ENCODE data around the gene PHLDA3. TPM values are rescaled to one million over a fixed set of nuclear protein-coding genes. Genes with fewer than 3 reads are reported as not detected.
A peak's percentile ranks its signal among the peaks of the same experiment; 100 is the strongest.

PHLDA3 gene
- total RNA-seq, 1 donor from 2014 or later: 1.9 TPM

DNA sequence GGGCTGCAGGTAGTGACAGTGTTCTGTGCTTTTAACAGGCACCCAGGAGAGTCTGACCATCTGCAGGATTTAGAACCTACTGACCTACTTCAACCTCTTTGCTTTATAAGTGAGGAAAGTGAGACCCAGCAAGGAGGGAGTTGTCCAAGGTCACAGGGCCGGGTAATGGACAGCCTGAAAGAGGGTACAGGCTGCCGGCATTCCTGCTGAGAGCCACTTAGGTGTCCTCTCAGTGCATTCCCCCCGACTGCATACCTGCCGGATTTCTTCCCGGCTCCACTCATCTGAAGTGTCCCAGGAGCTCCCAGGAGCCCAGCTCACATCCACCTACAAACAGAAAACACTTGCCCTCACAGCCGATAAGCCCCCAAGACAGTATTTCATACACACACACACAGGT, 13.9 kb downstream of the PHLDA3 start:
- Histone ChIP-seq H3K4me2 (no peak overlapping the region), H3K79me2 (ENCODE audit: low read depth) (no peaks in the 10 kb centered on the region), H3K4me3 (no peak overlapping the region), H3K27ac (no peak overlapping the region), H3K4me1 (peaks cover 21% of the 10 kb centered on the region), H4K20me1 (ENCODE audit: low read depth) (no peaks in the 10 kb centered on the region), H3K36me3 (no peaks in the 10 kb centered on the region), H3K27me3 (no peaks in the 10 kb centered on the region), H2AFZ (replicated peaks) (no peak overlapping the region), H3K9me3 (ENCODE audit: low read depth) (no peaks in the 10 kb centered on the region), H3F3A (ENCODE audit: low read depth) (peaks cover 3% of the 10 kb centered on the region), H3K9ac (no peak overlapping the region)
- Mint-ChIP-seq H3K27me3 (ENCODE audit: insufficient read depth, low read depth) (peaks cover 14% of the 10 kb centered on the region), H3K9me3 (no peaks in the 10 kb centered on the region), H3K36me3 (no peaks in the 10 kb centered on the region), H3K27ac (peak overlapping the region; percentile 57), H3K4me1 (peaks cover 39% of the 10 kb centered on the region), H3K4me3 (peak overlapping the region; percentile 33)
- no peak for DNase-seq (ENCODE audit: low spot score)
- no peak for TF ChIP-seq EZH2phosphoT487 (IDR thresholded peaks at IDR 0.05)
- no peak for TF ChIP-seq EZH2 (IDR thresholded peaks at IDR 0.05)
- TF ChIP-seq, protein P1, sequence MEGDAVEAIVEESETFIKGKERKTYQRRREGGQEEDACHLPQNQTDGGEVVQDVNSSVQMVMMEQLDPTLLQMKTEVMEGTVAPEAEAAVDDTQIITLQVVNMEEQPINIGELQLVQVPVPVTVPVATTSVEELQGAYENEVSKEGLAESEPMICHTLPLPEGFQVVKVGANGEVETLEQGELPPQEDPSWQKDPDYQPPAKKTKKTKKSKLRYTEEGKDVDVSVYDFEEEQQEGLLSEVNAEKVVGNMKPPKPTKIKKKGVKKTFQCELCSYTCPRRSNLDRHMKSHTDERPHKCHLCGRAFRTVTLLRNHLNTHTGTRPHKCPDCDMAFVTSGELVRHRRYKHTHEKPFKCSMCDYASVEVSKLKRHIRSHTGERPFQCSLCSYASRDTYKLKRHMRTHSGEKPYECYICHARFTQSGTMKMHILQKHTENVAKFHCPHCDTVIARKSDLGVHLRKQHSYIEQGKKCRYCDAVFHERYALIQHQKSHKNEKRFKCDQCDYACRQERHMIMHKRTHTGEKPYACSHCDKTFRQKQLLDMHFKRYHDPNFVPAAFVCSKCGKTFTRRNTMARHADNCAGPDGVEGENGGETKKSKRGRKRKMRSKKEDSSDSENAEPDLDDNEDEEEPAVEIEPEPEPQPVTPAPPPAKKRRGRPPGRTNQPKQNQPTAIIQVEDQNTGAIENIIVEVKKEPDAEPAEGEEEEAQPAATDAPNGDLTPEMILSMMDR (IDR thresholded peaks at IDR 0.05): no peak

DNA sequence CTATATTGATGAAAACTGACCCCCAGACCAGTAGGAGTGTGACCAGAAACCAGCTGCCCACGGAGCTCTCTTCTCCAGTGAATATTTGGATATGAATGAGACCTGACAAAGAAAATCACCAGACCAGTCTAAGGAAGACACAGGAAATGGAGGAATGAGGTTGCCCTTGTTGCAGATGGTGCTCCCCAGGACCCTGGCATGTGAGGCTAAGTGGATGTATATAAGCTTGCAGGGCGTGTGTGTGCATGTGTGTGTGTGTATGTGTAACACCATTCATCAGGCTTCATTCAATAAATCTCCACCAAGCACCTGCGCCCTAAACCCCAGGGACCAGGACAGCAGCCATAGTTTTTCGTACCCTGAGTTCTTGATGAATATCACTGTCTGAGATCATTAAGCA, 14.4 kb downstream of the PHLDA3 start:
- Histone ChIP-seq H4K20me1 (ENCODE audit: low read depth) (no peaks in the 10 kb centered on the region), H2AFZ (replicated peaks) (no peak overlapping the region), H3K27me3 (no peaks in the 10 kb centered on the region), H3K27ac (no peak overlapping the region), H3K4me3 (no peak overlapping the region), H3K9me3 (ENCODE audit: low read depth) (no peaks in the 10 kb centered on the region), H3K79me2 (ENCODE audit: low read depth) (no peaks in the 10 kb centered on the region), H3K36me3 (no peaks in the 10 kb centered on the region), H3K4me1 (peaks cover 21% of the 10 kb centered on the region), H3F3A (ENCODE audit: low read depth) (peaks cover 8% of the 10 kb centered on the region), H3K9ac (no peak overlapping the region), H3K4me2 (no peak overlapping the region)
- TF ChIP-seq, protein P1 (IDR thresholded peaks at IDR 0.05): no peak
- no peak for TF ChIP-seq EZH2 (IDR thresholded peaks at IDR 0.05)
- no peak for TF ChIP-seq EZH2phosphoT487 (IDR thresholded peaks at IDR 0.05)
- H3K9me3 Mint-ChIP-seq: no peaks in the 10 kb centered on the region
- no peak for DNase-seq (ENCODE audit: low spot score)
- peaks cover 41% of the 10 kb centered on the region for H3K4me1 Mint-ChIP-seq
- H3K36me3 Mint-ChIP-seq: no peaks in the 10 kb centered on the region
- H3K4me3 Mint-ChIP-seq: no peak overlapping the region
- peaks cover 14% of the 10 kb centered on the region for H3K27me3 Mint-ChIP-seq (ENCODE audit: insufficient read depth, low read depth)
- no peak overlapping the region for H3K27ac Mint-ChIP-seq

DNA sequence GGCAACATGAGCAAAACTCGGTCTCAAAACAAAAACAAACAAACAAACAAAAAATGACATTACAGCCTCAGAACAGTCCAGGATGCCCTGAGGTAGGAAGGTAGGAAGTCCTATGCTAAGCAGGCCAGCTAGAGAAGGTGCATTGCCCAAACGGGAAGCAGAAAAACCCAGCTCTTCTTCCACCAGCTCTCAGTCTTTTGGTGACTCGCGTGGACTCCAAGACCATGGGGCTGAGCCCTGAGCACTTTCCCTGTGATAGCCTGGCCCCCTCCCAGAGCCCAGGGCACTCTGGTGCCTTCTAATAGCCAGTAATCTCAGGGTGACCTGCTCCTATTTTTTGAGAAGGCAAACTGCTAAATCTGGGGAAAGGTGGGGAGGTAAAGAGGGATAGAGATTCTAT, 16.1 kb downstream of the PHLDA3 start:
- no peak overlapping the region for H3K27ac ChIP-seq
- no peaks in the 10 kb centered on the region for H3K9me3 Mint-ChIP-seq
- H3K4me1 Mint-ChIP-seq: peaks cover 55% of the 10 kb centered on the region

More for the DNA sequence above, 16.1 kb downstream of the PHLDA3 start:
- Mint-ChIP-seq H3K27me3 (ENCODE audit: insufficient read depth, low read depth) (peaks cover 11% of the 10 kb centered on the region), H3K4me3 (no peak overlapping the region), H3K27ac (no peak overlapping the region), H3K36me3 (no peaks in the 10 kb centered on the region)
- peaks cover 13% of the 10 kb centered on the region for H3F3A ChIP-seq (ENCODE audit: low read depth)
- no peak overlapping the region for H2AFZ ChIP-seq (replicated peaks)
- no peaks in the 10 kb centered on the region for H3K27me3 ChIP-seq
- H3K4me3 ChIP-seq: no peak overlapping the region
- H3K79me2 ChIP-seq (ENCODE audit: low read depth): no peaks in the 10 kb centered on the region
- no peaks in the 10 kb centered on the region for H3K9me3 ChIP-seq (ENCODE audit: low read depth)
- TF ChIP-seq, protein P1 (IDR thresholded peaks at IDR 0.05): no peak
- TF ChIP-seq EZH2 (IDR thresholded peaks at IDR 0.05) (no peak), EZH2phosphoT487 (IDR thresholded peaks at IDR 0.05) (no peak)
- no peak overlapping the region for H3K4me2 ChIP-seq
- no peak overlapping the region for H3K9ac ChIP-seq
- no peaks in the 10 kb centered on the region for H3K36me3 ChIP-seq
- H3K4me1 ChIP-seq: peaks cover 33% of the 10 kb centered on the region
- DNase-seq (ENCODE audit: low spot score): no peak
- no peaks in the 10 kb centered on the region for H4K20me1 ChIP-seq (ENCODE audit: low read depth)

All from neural progenitor cell (in vitro differentiated cells).